Activated B cell treated with CpG ODN at 0.5 μM for 24 hours (primary cell): ENCODE results near the gene DOCK1. TPM values are rescaled to one million over a fixed set of nuclear protein-coding genes. Genes with fewer than 3 reads are reported as not detected.

Experiments
- ATAC-seq: fragments of 200-7000 bp; cut with Tn5 transposase; one replicate; pipeline ENCODE4 v1.10.0; 2021; ENCODE audit warnings: low read depth, mild to moderate bottlenecking, moderate library complexity
- CTCF ChIA-PET: fragments of 350-600 bp; sonication (Branson Sonifier 250); formaldehyde crosslinking; loops from one replicate; lab custom pipeline; 2021; ENCODE audit warnings: antibody characterized with exemption; lab: Charles Lee
- POLR2A ChIA-PET: fragments of 350-600 bp; sonication (Branson Sonifier 250); formaldehyde crosslinking; loops from one replicate; lab custom pipeline; 2021; ENCODE audit warnings: antibody characterized with exemption; lab: Charles Lee
- DNase-seq: peaks from one replicate; pipeline ENCODE4 v3.0.0; 2022
- H3K27ac Mint-ChIP-seq: one replicate; pipeline ENCODE4 v1.8.0; 2020; ENCODE audit warnings: mixed read lengths
- H3K27me3 Mint-ChIP-seq: one replicate; pipeline ENCODE4 v1.8.0; 2021; ENCODE audit warnings: mixed read lengths
- H3K36me3 Mint-ChIP-seq: one replicate; pipeline ENCODE4 v1.8.0; 2021; ENCODE audit warnings: low read depth, mixed read lengths
- H3K4me1 Mint-ChIP-seq: one replicate; pipeline ENCODE4 v1.8.0; 2021; ENCODE audit warnings: mixed read lengths
- H3K4me3 Mint-ChIP-seq: one replicate; pipeline ENCODE4 v1.8.0; 2020; ENCODE audit warnings: mild to moderate bottlenecking, mixed read lengths
- H3K9me3 Mint-ChIP-seq: one replicate; pipeline ENCODE4 v1.8.0; 2020; ENCODE audit warnings: mixed read lengths
- CTCF ChIP-seq: fragments of 200-600 bp; IDR thresholded peaks from one replicate; pipeline ENCODE4 v1.8.0; 2022; ENCODE audit warnings: antibody characterized with exemption, mild to moderate bottlenecking
- intact Hi-C: fragments of 100-400 bp; cut with micrococcal nuclease; formaldehyde crosslinking; loops from one replicate; pipeline ENCODE4 v1.15.1; 2024
- total RNA-seq: library from RNA; stranded (reverse); gene quantifications from 2 replicates; pipeline ENCODE4 v1.2.3, GENCODE V29; 2022

The DOCK1 gene
- total RNA-seq, 1 donor from 2014 or later, result not detected

- intact Hi-C loops, result no loop called here
- Mint-ChIP-seq H3K4me3 (no peak overlapping the region), H3K27me3 (no peaks in the 10 kb centered on the region)
These were observed 61.7 kb downstream of the DOCK1 start for GRCh38 chr10:126966938-126967337.

GRCh38 chr10:126969310-126969709 lies 64.1 kb downstream of the DOCK1 start:
- ATAC-seq, result no peak
- ChIA-PET POLR2A (no interaction called here), CTCF (no interaction called here)
- no peak overlapping the region for H3K27ac Mint-ChIP-seq
- no peaks in the 10 kb centered on the region for H3K27me3 Mint-ChIP-seq
- H3K4me3 Mint-ChIP-seq, result no peak overlapping the region
- H3K4me1 Mint-ChIP-seq, result no peaks in the 10 kb centered on the region
- intact Hi-C loops, result no loop called here
- H3K9me3 Mint-ChIP-seq, result no peaks in the 10 kb centered on the region
- no peaks in the 10 kb centered on the region for H3K36me3 Mint-ChIP-seq
- DNase-seq, result no peak
- TF ChIP-seq CTCF, result no peak

More at GRCh38 chr10:126966938-126967337, 61.7 kb downstream of the DOCK1 start:
- ChIA-PET POLR2A (no interaction called here), CTCF (no interaction called here)
- no peak for TF ChIP-seq CTCF
- ATAC-seq (no peak), DNase-seq (no peak)
- H3K36me3 Mint-ChIP-seq, result no peaks in the 10 kb centered on the region
- no peaks in the 10 kb centered on the region for H3K4me1 Mint-ChIP-seq
- H3K9me3 Mint-ChIP-seq, result no peaks in the 10 kb centered on the region
- H3K27ac Mint-ChIP-seq, result no peak overlapping the region

- H3K9me3 Mint-ChIP-seq, result no peaks in the 10 kb centered on the region
- POLR2A ChIA-PET, result no interaction called here
These were observed 67.6 kb downstream of the DOCK1 start for GRCh38 chr10:126972635-126973414.

GRCh38 chr10:126975221-126975620 lies 70.0 kb downstream of the DOCK1 start:
- H3K27me3 Mint-ChIP-seq, result no peaks in the 10 kb centered on the region
- ATAC-seq (no peak), DNase-seq (no peak)
- H3K4me3 Mint-ChIP-seq, result no peak overlapping the region
- no peaks in the 10 kb centered on the region for H3K9me3 Mint-ChIP-seq
- ChIA-PET CTCF (no interaction called here), POLR2A (no interaction called here)
- intact Hi-C loops, result no loop called here
- H3K27ac Mint-ChIP-seq, result no peak overlapping the region
- no peaks in the 10 kb centered on the region for H3K4me1 Mint-ChIP-seq
- H3K36me3 Mint-ChIP-seq, result no peaks in the 10 kb centered on the region
- TF ChIP-seq CTCF, result no peak

More at GRCh38 chr10:126972635-126973414, 67.6 kb downstream of the DOCK1 start:
- CTCF ChIA-PET, result no interaction called here
- Mint-ChIP-seq H3K4me1 (no peaks in the 10 kb centered on the region), H3K27me3 (no peaks in the 10 kb centered on the region), H3K36me3 (no peaks in the 10 kb centered on the region), H3K4me3 (no peak overlapping the region), H3K27ac (no peak overlapping the region)
- no peak for TF ChIP-seq CTCF
- ATAC-seq (no peak), DNase-seq (no peak)
- intact Hi-C loops, result no loop called here

- Mint-ChIP-seq H3K27ac (no peak overlapping the region), H3K36me3 (no peaks in the 10 kb centered on the region), H3K27me3 (no peaks in the 10 kb centered on the region), H3K9me3 (no peaks in the 10 kb centered on the region), H3K4me1 (no peaks in the 10 kb centered on the region), H3K4me3 (no peak overlapping the region)
- POLR2A ChIA-PET, result no interaction called here
- ATAC-seq, result no peak
- CTCF ChIA-PET, result no interaction called here
- intact Hi-C loops, result no loop called here
- no peak for TF ChIP-seq CTCF
- DNase-seq, result no peak
These were observed 72.0 kb downstream of the DOCK1 start for GRCh38 chr10:126977216-126977615.
